ENCODE measurements around the gene CDH24. TPM values are rescaled to one million over a fixed set of nuclear protein-coding genes. Genes with fewer than 3 reads are reported as not detected.

The CDH24 gene
- total and polyA plus RNA-seq, 9 of the 15 experiments (the other 6 are each of a cell fraction or from before 2014, with no cell fraction given) = 0.04 to 16.2 (median 4.9) TPM

DNA sequence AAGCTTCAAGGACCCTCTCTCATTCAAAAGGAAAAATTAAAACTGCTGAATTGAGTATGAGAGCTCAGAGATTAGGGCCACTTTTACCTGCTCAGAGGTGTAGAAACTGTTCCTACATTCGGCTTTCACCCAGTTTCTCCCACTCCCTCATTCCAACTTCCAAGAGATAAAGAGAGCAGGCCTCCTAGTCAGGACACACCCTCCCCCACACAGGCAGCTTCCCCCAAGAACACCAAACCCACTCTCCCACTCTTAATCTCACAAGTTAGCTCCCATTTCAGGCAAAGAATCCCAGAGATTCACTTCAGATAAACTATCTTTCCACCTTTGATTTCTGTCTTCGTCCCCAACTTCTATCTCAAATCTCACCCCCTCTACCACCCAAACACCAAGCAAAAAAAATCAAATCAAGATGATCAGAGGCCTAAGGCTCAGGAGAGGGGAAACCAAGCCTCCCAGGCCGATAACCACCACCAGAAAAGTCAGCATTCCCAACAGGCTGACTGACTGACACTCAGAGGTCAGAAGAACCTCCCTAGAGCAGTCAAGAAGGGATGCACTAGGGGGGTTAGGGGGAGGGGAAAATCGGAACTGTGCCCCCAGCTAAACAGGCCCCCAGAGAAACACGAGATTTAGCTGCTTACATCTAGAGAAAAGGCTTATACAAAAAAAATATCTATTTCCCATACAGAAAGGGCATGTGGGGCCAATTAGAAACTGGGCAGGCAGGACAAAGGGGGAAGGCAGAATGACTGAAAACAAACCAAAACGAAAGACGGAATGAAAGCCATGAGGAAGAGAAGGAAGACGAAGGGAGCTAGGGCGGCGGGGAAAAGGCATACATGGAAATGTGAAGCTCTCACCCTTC, 13.2 kb upstream of the CDH24 start (continued):
- TF ChIP-seq, protein P1, sequence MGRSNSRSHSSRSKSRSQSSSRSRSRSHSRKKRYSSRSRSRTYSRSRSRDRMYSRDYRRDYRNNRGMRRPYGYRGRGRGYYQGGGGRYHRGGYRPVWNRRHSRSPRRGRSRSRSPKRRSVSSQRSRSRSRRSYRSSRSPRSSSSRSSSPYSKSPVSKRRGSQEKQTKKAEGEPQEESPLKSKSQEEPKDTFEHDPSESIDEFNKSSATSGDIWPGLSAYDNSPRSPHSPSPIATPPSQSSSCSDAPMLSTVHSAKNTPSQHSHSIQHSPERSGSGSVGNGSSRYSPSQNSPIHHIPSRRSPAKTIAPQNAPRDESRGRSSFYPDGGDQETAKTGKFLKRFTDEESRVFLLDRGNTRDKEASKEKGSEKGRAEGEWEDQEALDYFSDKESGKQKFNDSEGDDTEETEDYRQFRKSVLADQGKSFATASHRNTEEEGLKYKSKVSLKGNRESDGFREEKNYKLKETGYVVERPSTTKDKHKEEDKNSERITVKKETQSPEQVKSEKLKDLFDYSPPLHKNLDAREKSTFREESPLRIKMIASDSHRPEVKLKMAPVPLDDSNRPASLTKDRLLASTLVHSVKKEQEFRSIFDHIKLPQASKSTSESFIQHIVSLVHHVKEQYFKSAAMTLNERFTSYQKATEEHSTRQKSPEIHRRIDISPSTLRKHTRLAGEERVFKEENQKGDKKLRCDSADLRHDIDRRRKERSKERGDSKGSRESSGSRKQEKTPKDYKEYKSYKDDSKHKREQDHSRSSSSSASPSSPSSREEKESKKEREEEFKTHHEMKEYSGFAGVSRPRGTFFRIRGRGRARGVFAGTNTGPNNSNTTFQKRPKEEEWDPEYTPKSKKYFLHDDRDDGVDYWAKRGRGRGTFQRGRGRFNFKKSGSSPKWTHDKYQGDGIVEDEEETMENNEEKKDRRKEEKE (IDR thresholded peaks at IDR 0.05; ENCODE audit: borderline replicate concordance in 1 of 2, control insufficient read depth in 1 of 2, low read depth in 2 of 2, low read length in 1 of 2) = no peak
- TF ChIP-seq, protein P2, sequence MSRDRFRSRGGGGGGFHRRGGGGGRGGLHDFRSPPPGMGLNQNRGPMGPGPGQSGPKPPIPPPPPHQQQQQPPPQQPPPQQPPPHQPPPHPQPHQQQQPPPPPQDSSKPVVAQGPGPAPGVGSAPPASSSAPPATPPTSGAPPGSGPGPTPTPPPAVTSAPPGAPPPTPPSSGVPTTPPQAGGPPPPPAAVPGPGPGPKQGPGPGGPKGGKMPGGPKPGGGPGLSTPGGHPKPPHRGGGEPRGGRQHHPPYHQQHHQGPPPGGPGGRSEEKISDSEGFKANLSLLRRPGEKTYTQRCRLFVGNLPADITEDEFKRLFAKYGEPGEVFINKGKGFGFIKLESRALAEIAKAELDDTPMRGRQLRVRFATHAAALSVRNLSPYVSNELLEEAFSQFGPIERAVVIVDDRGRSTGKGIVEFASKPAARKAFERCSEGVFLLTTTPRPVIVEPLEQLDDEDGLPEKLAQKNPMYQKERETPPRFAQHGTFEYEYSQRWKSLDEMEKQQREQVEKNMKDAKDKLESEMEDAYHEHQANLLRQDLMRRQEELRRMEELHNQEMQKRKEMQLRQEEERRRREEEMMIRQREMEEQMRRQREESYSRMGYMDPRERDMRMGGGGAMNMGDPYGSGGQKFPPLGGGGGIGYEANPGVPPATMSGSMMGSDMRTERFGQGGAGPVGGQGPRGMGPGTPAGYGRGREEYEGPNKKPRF (IDR thresholded peaks at IDR 0.05; ENCODE audit: low read depth, low read length) = no peak
- TF ChIP-seq KDM2B (CRISPR knock-in tag; IDR thresholded peaks at IDR 0.05) (no peak), NR1H2 (CRISPR knock-in tag; IDR thresholded peaks at IDR 0.05) (no peak), RBBP5 (IDR thresholded peaks at IDR 0.05; ENCODE audit: borderline replicate concordance, insufficient read depth, low read length, poor library complexity, severe bottlenecking) (no peak), HNRNPLL (IDR thresholded peaks at IDR 0.05; ENCODE audit: low read depth, low read length, poor library complexity, severe bottlenecking) (no peak), MTA3 (IDR thresholded peaks at IDR 0.05; ENCODE audit: borderline replicate concordance) (no peak), HDAC2 (IDR thresholded peaks at IDR 0.05) (no peak), POLR2A (conservative IDR thresholded peaks at IDR 0.05) (no peak), BACH1 (tag; IDR thresholded peaks at IDR 0.05) (0 out of 2 replicates have a peak, but pooled peaks have one; percentile 9)
- TF ChIP-seq, protein P3, sequence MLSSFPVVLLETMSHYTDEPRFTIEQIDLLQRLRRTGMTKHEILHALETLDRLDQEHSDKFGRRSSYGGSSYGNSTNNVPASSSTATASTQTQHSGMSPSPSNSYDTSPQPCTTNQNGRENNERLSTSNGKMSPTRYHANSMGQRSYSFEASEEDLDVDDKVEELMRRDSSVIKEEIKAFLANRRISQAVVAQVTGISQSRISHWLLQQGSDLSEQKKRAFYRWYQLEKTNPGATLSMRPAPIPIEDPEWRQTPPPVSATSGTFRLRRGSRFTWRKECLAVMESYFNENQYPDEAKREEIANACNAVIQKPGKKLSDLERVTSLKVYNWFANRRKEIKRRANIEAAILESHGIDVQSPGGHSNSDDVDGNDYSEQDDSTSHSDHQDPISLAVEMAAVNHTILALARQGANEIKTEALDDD (IDR thresholded peaks at IDR 0.05) = 0 out of 2 replicates have a peak, but pooled peaks have one; percentile 28
- TF ChIP-seq, protein P4, sequence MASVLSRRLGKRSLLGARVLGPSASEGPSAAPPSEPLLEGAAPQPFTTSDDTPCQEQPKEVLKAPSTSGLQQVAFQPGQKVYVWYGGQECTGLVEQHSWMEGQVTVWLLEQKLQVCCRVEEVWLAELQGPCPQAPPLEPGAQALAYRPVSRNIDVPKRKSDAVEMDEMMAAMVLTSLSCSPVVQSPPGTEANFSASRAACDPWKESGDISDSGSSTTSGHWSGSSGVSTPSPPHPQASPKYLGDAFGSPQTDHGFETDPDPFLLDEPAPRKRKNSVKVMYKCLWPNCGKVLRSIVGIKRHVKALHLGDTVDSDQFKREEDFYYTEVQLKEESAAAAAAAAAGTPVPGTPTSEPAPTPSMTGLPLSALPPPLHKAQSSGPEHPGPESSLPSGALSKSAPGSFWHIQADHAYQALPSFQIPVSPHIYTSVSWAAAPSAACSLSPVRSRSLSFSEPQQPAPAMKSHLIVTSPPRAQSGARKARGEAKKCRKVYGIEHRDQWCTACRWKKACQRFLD (CRISPR knock-in tag; IDR thresholded peaks at IDR 0.05) = peak; percentile 37; the same call in 1 of the 2 replicates
- TF ChIP-seq, protein P5, sequence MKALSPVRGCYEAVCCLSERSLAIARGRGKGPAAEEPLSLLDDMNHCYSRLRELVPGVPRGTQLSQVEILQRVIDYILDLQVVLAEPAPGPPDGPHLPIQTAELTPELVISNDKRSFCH (CRISPR knock-in tag; IDR thresholded peaks at IDR 0.05) = no peak
- TF ChIP-seq, protein P5 (tag; IDR thresholded peaks at IDR 0.05) = no peak
